HepG2 (cell line): Measurements from ENCODE around the gene GPR173. TPM values are rescaled to one million over a fixed set of nuclear protein-coding genes. Genes with fewer than 3 reads are reported as not detected.

Experiments
- ATAC-seq: fragments of 200-7000 bp; cut with Tn5 transposase; 3 replicates; pipeline ENCODE4 v1.9.1; 2020; ENCODE audit warnings: mild to moderate bottlenecking, moderate library complexity
- BruUV-seq: library from RNA; stranded (reverse); fragments of 400-500 nt; replicated peaks from 2 replicates; lab custom pipeline; 2021; lab: Mats Ljungman, UMichigan
- CTCF ChIA-PET: fragments of 300-600 bp; formaldehyde crosslinking; extraction: SDS; loops from one replicate; lab custom pipeline; 2021; ENCODE audit warnings: low total read pairs, inconsistent platforms, low intra/inter-chr PET ratio; lab: Yijun Ruan, JAX
- POLR2A ChIA-PET: fragments of 350-600 bp; sonication (Branson Sonifier 250); formaldehyde crosslinking; loops from one replicate; lab custom pipeline; 2020; ENCODE audit warnings: antibody characterized with exemption, inconsistent platforms; lab: Yijun Ruan, JAX
- DNase-seq: peaks from one replicate; pipeline ENCODE4 v3.0.0-alpha.2; 2015; ENCODE audit warnings: low spot score
- FAIRE-seq: peaks from 3 replicates; lab custom pipeline; 2011; peaks lifted over from hg19 to GRCh38; lab: Jason Lieb, UNC
- H2AFZ ChIP-seq: one replicate; pipeline ENCODE4 v1.6.1; 2011; ENCODE audit warnings: low read length, inconsistent platforms
- H3K27ac ChIP-seq: fragments of 300-600 bp; 3 replicates; pipeline ENCODE4 v1.8.0; 2011; ENCODE audit warnings: mixed run types, mild to moderate bottlenecking, mixed read lengths, low read length, inconsistent platforms; ENCODE audit not compliant: insufficient read depth; ENCODE audit errors: extremely low read length
- H3K27me3 ChIP-seq, 2 experiments: fragments of 200-600 bp in 1 of 2; 2 replicates in 1 of 2; 3 replicates in 1 of 2; pipeline versions ENCODE4 v1.6.0 to v1.8.0; 2011; ENCODE audit warnings: low read length in 2 of 2, mild to moderate bottlenecking in 2 of 2, moderate library complexity in 2 of 2, inconsistent platforms in 1 of 2; ENCODE audit not compliant: insufficient read depth in 2 of 2, control insufficient read depth in 1 of 2
- H3K36me3 ChIP-seq, 2 experiments: fragments of 200-600 bp in 1 of 2; replicated peaks in 1 of 2; 2 replicates in 1 of 2; 3 replicates in 1 of 2; pipeline versions ENCODE4 v1.5.1 to v1.8.0; 2011; ENCODE audit warnings: low read length in 2 of 2, inconsistent platforms in 1 of 2; ENCODE audit not compliant: insufficient read depth in 2 of 2, control insufficient read depth in 1 of 2
- H3K4me1 ChIP-seq: 2 replicates; pipeline ENCODE4 v1.5.1; 2012; ENCODE audit warnings: low read length, inconsistent platforms; ENCODE audit not compliant: insufficient read depth
- H3K4me2 ChIP-seq: 2 replicates; pipeline ENCODE4 v1.6.0; 2011; ENCODE audit warnings: low read depth, low read length, inconsistent platforms
- H3K4me3 ChIP-seq, 3 experiments: fragments of 200-600 bp in 1 of 3; sonication (generic), shearing (Covaris generic) in 1 of 3; replicated peaks in 1 of 3; 2 replicates each; pipeline ENCODE4 v1.5.1; 2011 to 2016; ENCODE audit warnings: low read length in 3 of 3, inconsistent platforms in 2 of 3, low read depth in 2 of 3, mild to moderate bottlenecking in 2 of 3, control low read depth in 1 of 3, mixed read lengths in 1 of 3; ENCODE audit not compliant: insufficient read depth in 1 of 3
- H3K79me2 ChIP-seq: one replicate; pipeline ENCODE4 v1.6.1; 2011; ENCODE audit warnings: low read length, inconsistent platforms; ENCODE audit not compliant: insufficient read depth
- H3K9ac ChIP-seq: 2 replicates; pipeline ENCODE4 v1.6.0; 2011; ENCODE audit warnings: mild to moderate bottlenecking, low read depth, low read length, inconsistent platforms; ENCODE audit not compliant: insufficient read depth
- H3K9me3 ChIP-seq: 2 replicates; pipeline ENCODE4 v1.5.1; 2012; ENCODE audit warnings: mild to moderate bottlenecking, low read length
- H4K20me1 ChIP-seq: 2 replicates; pipeline ENCODE4 v1.6.0; 2011; ENCODE audit warnings: inconsistent platforms, mild to moderate bottlenecking, low read length, moderate library complexity; ENCODE audit not compliant: insufficient read depth
- CREB1 ChIP-seq, 2 experiments: fragments of 450-650 bp in 1 of 2; IDR thresholded peaks; 2 replicates each; pipeline ENCODE4 v1.6.1; 2016 to 2017; ENCODE audit warnings: control low read depth in 1 of 2, mild to moderate bottlenecking in 1 of 2, missing compliant biosample characterization in 1 of 2, missing genetic modification characterization in 1 of 2
- GABPA ChIP-seq, 2 experiments: IDR thresholded peaks; 2 replicates each; pipeline ENCODE4 v1.6.1; 2011 to 2016; ENCODE audit warnings: low read depth in 2 of 2, low read length in 1 of 2, missing biosample characterization in 1 of 2, missing genetic modification characterization in 1 of 2
- GATA4 ChIP-seq: sonication (generic); IDR thresholded peaks from 2 replicates; pipeline ENCODE4 v1.6.1; 2016; ENCODE audit warnings: antibody characterized with exemption, low read depth, borderline replicate concordance
- HDAC2 ChIP-seq: sonication (generic); formaldehyde crosslinking; IDR thresholded peaks from 2 replicates; pipeline ENCODE4 v1.4.0; 2020; ENCODE audit warnings: missing genetic modification reagents
- HHEX ChIP-seq: IDR thresholded peaks from 2 replicates; pipeline ENCODE4 v1.6.1; 2016; ENCODE audit warnings: control low read depth
- KDM3A ChIP-seq: IDR thresholded peaks from 2 replicates; pipeline ENCODE4 v1.6.1; 2018; ENCODE audit warnings: low read depth, missing compliant biosample characterization
- LCORL ChIP-seq, 2 experiments: fragments of 450-650 bp in 1 of 2; sonication (generic) in 1 of 2; formaldehyde crosslinking in 1 of 2; IDR thresholded peaks; 2 replicates each; pipeline versions ENCODE4 v1.5.0 to v1.6.1; 2017 to 2020; ENCODE audit warnings: antibody characterized with exemption in 1 of 2, missing genetic modification reagents in 1 of 2
- MIER2 ChIP-seq: IDR thresholded peaks from 2 replicates; pipeline ENCODE4 v1.6.1; 2016; ENCODE audit warnings: missing biosample characterization, missing genetic modification reagents
- PRMT3 ChIP-seq: sonication (generic); formaldehyde crosslinking; IDR thresholded peaks from 2 replicates; pipeline ENCODE4 v1.8.1; 2022; ENCODE audit warnings: low read depth, mild to moderate bottlenecking, moderate library complexity, missing genetic modification reagents, borderline replicate concordance
- PRPF4 ChIP-seq: fragments of 200-400 bp; formaldehyde crosslinking; IDR thresholded peaks from 2 replicates; pipeline ENCODE4 v1.6.1; 2016; ENCODE audit warnings: low read length, low read depth; ENCODE audit not compliant: poor library complexity, severe bottlenecking
- PTBP1 ChIP-seq: fragments of 200-400 bp; formaldehyde crosslinking; IDR thresholded peaks from 2 replicates; pipeline ENCODE4 v1.6.1; 2018; ENCODE audit warnings: low read length, low read depth; ENCODE audit not compliant: poor library complexity, severe bottlenecking
- TERF1 ChIP-seq: sonication (generic); formaldehyde crosslinking; IDR thresholded peaks from 2 replicates; pipeline ENCODE4 v1.8.0; 2022; ENCODE audit warnings: mild to moderate bottlenecking, missing genetic modification reagents, moderate library complexity
- U2AF1 ChIP-seq: fragments of 200-400 bp; formaldehyde crosslinking; optimal IDR thresholded peaks from 2 replicates; pipeline ENCODE3; 2017; ENCODE audit warnings: mild to moderate bottlenecking, low read depth, low read length
- ZBTB7A ChIP-seq: sonication (generic); formaldehyde crosslinking; IDR thresholded peaks from 2 replicates; pipeline ENCODE4 v1.8.0; 2022; ENCODE audit warnings: mild to moderate bottlenecking, missing genetic modification reagents
- ZNF24 ChIP-seq: fragments of 450-650 bp; IDR thresholded peaks from 2 replicates; pipeline ENCODE4 v1.6.1; 2017; ENCODE audit warnings: antibody characterized with exemption, mild to moderate bottlenecking
- ZNF782 ChIP-seq: sonication (generic); formaldehyde crosslinking; IDR thresholded peaks from 2 replicates; pipeline ENCODE4 v1.4.0; 2020; ENCODE audit warnings: missing genetic modification reagents, mild to moderate bottlenecking, borderline replicate concordance
- WGBS: methylation state at CpG from one replicate; pipeline ENCODE4 v1.1.6; 2017; ENCODE audit warnings: low lambda C conversion rate; 5-methylcytosine and 5-hydroxymethylcytosine counted together
- in situ Hi-C: cut with HindIII; loops from 2 replicates; pipeline ENCODE4 v1.10.0; 2017; ENCODE audit warnings: low pct_unique_long_range_greater_than_20kb; ENCODE audit not compliant: extremely low pct_ligation_motif_present
- intact Hi-C: fragments of 100-400 bp; cut with micrococcal nuclease; formaldehyde crosslinking; loops from one replicate; pipeline ENCODE4 v1.10.0; 2022; ENCODE audit not compliant: unreplicated experiment
- polyA plus RNA-seq, 8 experiments: library from polyadenylated mRNA; depleted of rRNA in 3 of 8; stranded (reverse) in 7 of 8; unstranded in 1 of 8; fragments of >200 nt; fragmentation: Illumina TruSeq in 4 of 8; extraction: Trizol in 4 of 8; gene quantifications; 2 replicates each; pipeline versions ENCODE4 v1.2.1 to v1.2.3, GENCODE V29; 2011 to 2016; ENCODE audit warnings: low read depth in 4 of 8, missing spikeins in 1 of 8, mixed read lengths in 1 of 8; ENCODE audit not compliant: insufficient read depth in 1 of 8
- total RNA-seq, 5 experiments: library from RNA; depleted of rRNA; stranded (reverse); fragments of >200 nt; fragmentation: Illumina TruSeq; extraction: Trizol; gene quantifications; 2 replicates each; pipeline ENCODE4 v1.2.3, GENCODE V29; 2016; ENCODE audit warnings: low read depth in 1 of 5
- TF ChIP-seq, protein P1 (sequence below): sonication (generic); formaldehyde crosslinking; IDR thresholded peaks from 2 replicates; pipeline ENCODE4 v1.8.0; 2022; ENCODE audit warnings: mild to moderate bottlenecking, missing genetic modification reagents, borderline replicate concordance

Gene GPR173
- total and polyA plus RNA-seq, 2 of the 13 experiments (the other 11 are each of a cell fraction or from before 2014, with no cell fraction given) = 0.04 TPM; not detected in 1

DNA sequence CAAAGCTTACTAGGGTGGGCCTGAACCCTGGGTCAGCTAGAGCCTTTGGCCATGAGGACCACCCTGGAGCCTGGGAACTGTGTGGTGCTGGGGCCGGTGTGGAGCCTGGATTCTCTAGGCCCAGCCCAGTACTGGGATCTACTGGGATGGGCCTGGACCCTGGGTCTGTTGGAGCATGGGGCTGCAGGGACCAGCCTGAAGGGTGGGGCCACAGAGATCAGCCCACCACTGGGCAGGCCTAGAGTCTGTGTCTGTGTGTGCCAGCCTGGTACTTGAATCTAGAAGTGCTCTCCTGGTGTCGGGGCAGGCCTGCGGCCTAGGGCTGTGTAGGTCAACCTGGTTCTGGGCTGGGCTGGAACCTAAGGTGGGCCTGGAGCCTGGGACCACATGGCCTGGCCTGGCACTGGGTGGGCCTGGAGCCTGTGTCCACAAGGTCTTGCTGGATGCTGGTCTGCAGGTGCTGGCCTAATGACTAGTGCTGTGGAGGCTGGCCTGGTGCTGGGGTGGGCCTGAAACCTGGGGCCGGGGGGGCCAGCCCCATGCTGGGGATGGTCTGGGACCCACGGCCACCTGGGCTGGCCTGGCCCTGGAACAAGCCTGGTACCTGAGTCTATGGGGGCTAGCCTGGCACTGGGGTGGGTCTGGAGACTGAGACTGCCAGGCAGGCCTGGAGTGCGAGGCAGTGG lies 66.4 kb downstream of the GPR173 start:
- no peak for ATAC-seq
- FAIRE-seq = no peak
- ChIA-PET CTCF (no interaction called here), POLR2A (no interaction called here)
- Histone ChIP-seq H4K20me1 (no peaks in the 10 kb centered on the region), H3K4me1 (no peaks in the 10 kb centered on the region), H3K9ac (no peak overlapping the region), H3K36me3 (no peaks in the 10 kb centered on the region), H3K4me2 (no peak overlapping the region), H3K27me3 (no peaks in the 10 kb centered on the region), H3K4me3 (no peak overlapping the region), H3K9me3 (no peaks in the 10 kb centered on the region), H2AFZ (no peak overlapping the region), H3K79me2 (peaks cover 3% of the 10 kb centered on the region), H3K27ac (no peak overlapping the region)
- intact Hi-C loops = no loop called here
- BruUV-seq = no TSS peak
- WGBS = no CpG with 5 or more reads among the region's 6 CpGs
- TF ChIP-seq ZBTB7A (CRISPR knock-in tag) = no peak
- no peak for TF ChIP-seq U2AF1
- no peak for TF ChIP-seq HHEX
- no peak for TF ChIP-seq ZNF782 (CRISPR knock-in tag)
- no peak for TF ChIP-seq CREB1 (IDR thresholded peaks at IDR 0.05)
- TF ChIP-seq CREB1 (CRISPR knock-in tag; IDR thresholded peaks at IDR 0.05) = no peak
- TF ChIP-seq TERF1 (CRISPR knock-in tag) = no peak
- TF ChIP-seq PRMT3 (CRISPR knock-in tag) = no peak
- in situ Hi-C loops = no loop called here
- no peak for DNase-seq

- H3K27ac ChIP-seq = no peak overlapping the region
- no peak for TF ChIP-seq GATA4
- TF ChIP-seq MIER2 (CRISPR knock-in tag) = no peak
- TF ChIP-seq PTBP1 = no peak
- TF ChIP-seq, protein P1, sequence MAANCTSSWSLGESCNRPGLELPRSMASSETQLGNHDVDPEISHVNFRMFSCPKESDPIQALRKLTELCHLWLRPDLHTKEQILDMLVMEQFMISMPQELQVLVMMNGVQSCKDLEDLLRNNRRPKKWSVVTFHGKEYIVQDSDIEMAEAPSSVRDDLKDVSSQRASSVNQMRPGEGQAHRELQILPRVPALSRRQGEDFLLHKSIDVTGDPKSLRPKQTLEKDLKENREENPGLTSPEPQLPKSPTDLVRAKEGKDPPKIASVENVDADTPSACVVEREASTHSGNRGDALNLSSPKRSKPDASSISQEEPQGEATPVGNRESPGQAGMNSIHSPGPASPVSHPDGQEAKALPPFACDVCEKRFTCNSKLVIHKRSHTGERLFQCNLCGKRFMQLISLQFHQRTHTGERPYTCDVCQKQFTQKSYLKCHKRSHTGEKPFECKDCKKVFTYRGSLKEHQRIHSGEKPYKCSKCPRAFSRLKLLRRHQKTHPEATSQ = no peak
- no peak for TF ChIP-seq HDAC2 (CRISPR knock-in tag)
- TF ChIP-seq KDM3A (CRISPR knock-in tag) = no peak
- TF ChIP-seq GABPA (IDR thresholded peaks at IDR 0.05; ENCODE audit: low read depth, low read length) = no peak
- TF ChIP-seq GABPA (CRISPR knock-in tag; IDR thresholded peaks at IDR 0.05; ENCODE audit: low read depth) = no peak
- no peak for TF ChIP-seq LCORL (IDR thresholded peaks at IDR 0.05)
- no peak for TF ChIP-seq LCORL (CRISPR knock-in tag; IDR thresholded peaks at IDR 0.05)
- TF ChIP-seq PRPF4 = no peak
- no peak for TF ChIP-seq ZNF24
Measured at GRCh38 chrX:53115550-53115874, 66.9 kb downstream of the GPR173 start.

More at GRCh38 chrX:53115550-53115874, 66.9 kb downstream of the GPR173 start:
- Histone ChIP-seq H3K4me3 (no peak overlapping the region), H3K4me1 (no peaks in the 10 kb centered on the region), H3K4me2 (no peak overlapping the region), H3K36me3 (no peaks in the 10 kb centered on the region), H3K79me2 (peaks cover 3% of the 10 kb centered on the region), H3K9me3 (no peaks in the 10 kb centered on the region), H3K27me3 (no peaks in the 10 kb centered on the region), H3K9ac (no peak overlapping the region), H4K20me1 (no peaks in the 10 kb centered on the region), H2AFZ (no peak overlapping the region)
- in situ Hi-C loops = no loop called here
- ChIA-PET CTCF (no interaction called here), POLR2A (no interaction called here)
- no peak for DNase-seq
- no peak for ATAC-seq
- WGBS = 95% methylated on average over 1 of the region's 2 CpGs
- intact Hi-C loops = no loop called here
- no TSS peak for BruUV-seq
- no peak for FAIRE-seq
